K562 (cell line): ENCODE results near the gene OVOL3. TPM values are rescaled to one million over a fixed set of nuclear protein-coding genes. Genes with fewer than 3 reads are reported as not detected.

Experiments
- GABPA ChIP-seq: fragments of 200-800 bp; sonication (Bioruptor generic); conservative IDR thresholded peaks from 2 replicates; pipeline ENCODE4 v1.6.1; 2016; ENCODE audit warnings: low read depth, missing genetic modification characterization, missing compliant biosample characterization
- HNRNPK ChIP-seq: fragments of 200-400 bp; formaldehyde crosslinking; IDR thresholded peaks from one replicate; pipeline ENCODE4 v1.6.1; 2018; ENCODE audit warnings: mild to moderate bottlenecking, low read depth, low read length; ENCODE audit not compliant: poor library complexity, severe bottlenecking
- KDM1A ChIP-seq, 2 experiments: fragments of 450-650 bp; IDR thresholded peaks; 2 replicates each; pipeline ENCODE4 v1.6.1; 2016; ENCODE audit warnings: mild to moderate bottlenecking in 2 of 2
- PHB2 ChIP-seq: fragments of 450-650 bp; IDR thresholded peaks from 2 replicates; pipeline ENCODE4 v1.6.1; 2017; ENCODE audit warnings: low read depth
- POLR2B ChIP-seq: fragments of 450-650 bp; IDR thresholded peaks from 2 replicates; pipeline ENCODE4 v1.6.1; 2018; ENCODE audit warnings: low read depth; ENCODE audit not compliant: partially characterized antibody
- TRIM28 ChIP-seq: fragments of 450-650 bp; IDR thresholded peaks from 2 replicates; pipeline ENCODE4 v1.6.1; 2017
- ZNF282 ChIP-seq: sonication (generic); formaldehyde crosslinking; IDR thresholded peaks from 2 replicates; pipeline ENCODE4 v1.8.1; 2023; ENCODE audit warnings: missing genetic modification reagents
- ZNF311 ChIP-seq: fragments of 250-450 bp; sonication (Bioruptor Pico); IDR thresholded peaks from 2 replicates; pipeline ENCODE4 v1.4.0; 2020; ENCODE audit warnings: mild to moderate bottlenecking, moderate library complexity
- polyA plus RNA-seq, 8 experiments: library from polyadenylated mRNA; depleted of rRNA in 4 of 8; stranded (reverse) in 5 of 8; unstranded in 3 of 8; fragments of >200 nt; fragmentation: Nextera tagmentation in 2 of 8; fragmentation: Illumina TruSeq in 1 of 8; extraction: Ambion mirVana in 2 of 8; extraction: Trizol in 1 of 8; gene quantifications; 2 replicates each; pipeline versions ENCODE4 v1.2.1 to v1.2.3, GENCODE V29; 2011 to 2014; ENCODE audit warnings: inconsistent platforms in 1 of 8, missing spikeins in 1 of 8
- total RNA-seq, 7 experiments: library from RNA; depleted of rRNA in 6 of 7; stranded (reverse); fragments of >200 nt in 6 of 7; fragmentation: Illumina TruSeq in 2 of 7; extraction: Trizol in 2 of 7; gene quantifications; 2 replicates each; pipeline versions ENCODE4 v1.2.1 to v1.2.3, GENCODE V29; 2011 to 2021; ENCODE audit warnings: low replicate concordance in 1 of 7
- TF ChIP-seq, protein P1 (sequence below): sonication (generic); formaldehyde crosslinking; IDR thresholded peaks from 2 replicates; pipeline ENCODE4 v1.8.0; 2022; ENCODE audit warnings: mild to moderate bottlenecking, missing genetic modification reagents
- TF ChIP-seq, protein P2 (sequence below): sonication (generic); IDR thresholded peaks from 2 replicates; pipeline ENCODE4 v1.6.1; 2016
- TF ChIP-seq, protein P3 (sequence below), 2 experiments: fragments of 450-650 bp; formaldehyde crosslinking in 1 of 2; IDR thresholded peaks; 2 replicates each; pipeline versions ENCODE4 v1.4.0 to v1.6.1; 2014 to 2020; ENCODE audit warnings: mild to moderate bottlenecking in 2 of 2, borderline replicate concordance in 1 of 2, low read depth in 1 of 2
- TF ChIP-seq, protein P4 (sequence below): IDR thresholded peaks from 2 replicates; pipeline ENCODE4 v1.6.1; 2014; ENCODE audit warnings: antibody characterized with exemption

Gene OVOL3
- total and polyA plus RNA-seq, 9 of the 15 experiments (the other 6 are each of a cell fraction or from before 2014, with no cell fraction given): not detected

DNA sequence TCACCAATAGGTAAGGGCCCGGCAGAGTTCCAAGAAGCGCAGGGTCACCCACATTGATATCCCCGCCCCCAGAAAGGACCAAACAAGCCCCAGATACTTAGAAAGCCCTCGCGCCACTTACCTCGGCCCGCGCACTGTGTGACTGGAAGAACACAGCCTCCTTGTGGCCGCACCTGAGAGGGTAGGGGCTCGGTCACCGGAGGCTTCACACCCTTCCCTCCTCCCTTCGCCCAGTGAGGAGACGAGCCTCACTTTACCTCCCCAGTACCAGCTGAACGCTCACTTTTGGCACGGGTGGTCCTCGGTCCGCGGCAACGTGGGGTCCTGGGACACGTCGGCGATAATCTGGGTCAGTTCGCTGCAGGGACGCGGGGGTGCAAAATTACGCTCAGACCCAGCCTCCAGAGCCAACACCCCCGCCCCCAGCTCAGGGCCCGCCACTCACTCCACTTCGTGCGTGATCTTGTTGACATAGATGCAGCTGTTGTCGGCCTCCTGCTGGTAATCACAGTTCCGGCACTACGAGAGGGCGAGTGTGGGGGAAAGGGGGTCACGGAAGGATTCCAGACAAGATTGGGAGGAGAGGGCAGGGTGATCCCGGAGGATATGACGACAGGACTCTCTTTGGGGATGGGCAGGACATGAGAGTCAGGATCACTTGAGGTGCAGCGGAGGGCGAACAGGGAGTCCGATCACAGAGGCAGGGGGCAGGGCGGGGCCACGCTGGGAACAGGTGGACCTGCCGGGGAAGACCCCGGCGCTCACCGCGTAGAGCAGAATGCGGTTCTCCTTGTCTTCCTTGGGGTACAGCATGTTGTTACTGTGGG, 3.2 kb downstream of the OVOL3 start (continued):
- TF ChIP-seq, protein P1, sequence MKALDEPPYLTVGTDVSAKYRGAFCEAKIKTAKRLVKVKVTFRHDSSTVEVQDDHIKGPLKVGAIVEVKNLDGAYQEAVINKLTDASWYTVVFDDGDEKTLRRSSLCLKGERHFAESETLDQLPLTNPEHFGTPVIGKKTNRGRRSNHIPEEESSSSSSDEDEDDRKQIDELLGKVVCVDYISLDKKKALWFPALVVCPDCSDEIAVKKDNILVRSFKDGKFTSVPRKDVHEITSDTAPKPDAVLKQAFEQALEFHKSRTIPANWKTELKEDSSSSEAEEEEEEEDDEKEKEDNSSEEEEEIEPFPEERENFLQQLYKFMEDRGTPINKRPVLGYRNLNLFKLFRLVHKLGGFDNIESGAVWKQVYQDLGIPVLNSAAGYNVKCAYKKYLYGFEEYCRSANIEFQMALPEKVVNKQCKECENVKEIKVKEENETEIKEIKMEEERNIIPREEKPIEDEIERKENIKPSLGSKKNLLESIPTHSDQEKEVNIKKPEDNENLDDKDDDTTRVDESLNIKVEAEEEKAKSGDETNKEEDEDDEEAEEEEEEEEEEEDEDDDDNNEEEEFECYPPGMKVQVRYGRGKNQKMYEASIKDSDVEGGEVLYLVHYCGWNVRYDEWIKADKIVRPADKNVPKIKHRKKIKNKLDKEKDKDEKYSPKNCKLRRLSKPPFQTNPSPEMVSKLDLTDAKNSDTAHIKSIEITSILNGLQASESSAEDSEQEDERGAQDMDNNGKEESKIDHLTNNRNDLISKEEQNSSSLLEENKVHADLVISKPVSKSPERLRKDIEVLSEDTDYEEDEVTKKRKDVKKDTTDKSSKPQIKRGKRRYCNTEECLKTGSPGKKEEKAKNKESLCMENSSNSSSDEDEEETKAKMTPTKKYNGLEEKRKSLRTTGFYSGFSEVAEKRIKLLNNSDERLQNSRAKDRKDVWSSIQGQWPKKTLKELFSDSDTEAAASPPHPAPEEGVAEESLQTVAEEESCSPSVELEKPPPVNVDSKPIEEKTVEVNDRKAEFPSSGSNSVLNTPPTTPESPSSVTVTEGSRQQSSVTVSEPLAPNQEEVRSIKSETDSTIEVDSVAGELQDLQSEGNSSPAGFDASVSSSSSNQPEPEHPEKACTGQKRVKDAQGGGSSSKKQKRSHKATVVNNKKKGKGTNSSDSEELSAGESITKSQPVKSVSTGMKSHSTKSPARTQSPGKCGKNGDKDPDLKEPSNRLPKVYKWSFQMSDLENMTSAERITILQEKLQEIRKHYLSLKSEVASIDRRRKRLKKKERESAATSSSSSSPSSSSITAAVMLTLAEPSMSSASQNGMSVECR (CRISPR knock-in tag): no peak; the same call in 1 of the 2 replicates
- TF ChIP-seq ZNF311 (CRISPR knock-in tag) (no peak), PHB2 (no peak), POLR2B (no peak), HNRNPK (no peak), ZNF282 (CRISPR knock-in tag) (no peak), KDM1A (IDR thresholded peaks at IDR 0.05) (0 out of 4 replicates have a peak, but pooled peaks of 1 of the 2 experiments have one; percentile 19), TRIM28 (no peak), GABPA (tag) (peak; percentile 8; the same call in 1 of the 2 replicates)
- TF ChIP-seq, protein P2, sequence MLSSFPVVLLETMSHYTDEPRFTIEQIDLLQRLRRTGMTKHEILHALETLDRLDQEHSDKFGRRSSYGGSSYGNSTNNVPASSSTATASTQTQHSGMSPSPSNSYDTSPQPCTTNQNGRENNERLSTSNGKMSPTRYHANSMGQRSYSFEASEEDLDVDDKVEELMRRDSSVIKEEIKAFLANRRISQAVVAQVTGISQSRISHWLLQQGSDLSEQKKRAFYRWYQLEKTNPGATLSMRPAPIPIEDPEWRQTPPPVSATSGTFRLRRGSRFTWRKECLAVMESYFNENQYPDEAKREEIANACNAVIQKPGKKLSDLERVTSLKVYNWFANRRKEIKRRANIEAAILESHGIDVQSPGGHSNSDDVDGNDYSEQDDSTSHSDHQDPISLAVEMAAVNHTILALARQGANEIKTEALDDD: no peak
- TF ChIP-seq, protein P3, sequence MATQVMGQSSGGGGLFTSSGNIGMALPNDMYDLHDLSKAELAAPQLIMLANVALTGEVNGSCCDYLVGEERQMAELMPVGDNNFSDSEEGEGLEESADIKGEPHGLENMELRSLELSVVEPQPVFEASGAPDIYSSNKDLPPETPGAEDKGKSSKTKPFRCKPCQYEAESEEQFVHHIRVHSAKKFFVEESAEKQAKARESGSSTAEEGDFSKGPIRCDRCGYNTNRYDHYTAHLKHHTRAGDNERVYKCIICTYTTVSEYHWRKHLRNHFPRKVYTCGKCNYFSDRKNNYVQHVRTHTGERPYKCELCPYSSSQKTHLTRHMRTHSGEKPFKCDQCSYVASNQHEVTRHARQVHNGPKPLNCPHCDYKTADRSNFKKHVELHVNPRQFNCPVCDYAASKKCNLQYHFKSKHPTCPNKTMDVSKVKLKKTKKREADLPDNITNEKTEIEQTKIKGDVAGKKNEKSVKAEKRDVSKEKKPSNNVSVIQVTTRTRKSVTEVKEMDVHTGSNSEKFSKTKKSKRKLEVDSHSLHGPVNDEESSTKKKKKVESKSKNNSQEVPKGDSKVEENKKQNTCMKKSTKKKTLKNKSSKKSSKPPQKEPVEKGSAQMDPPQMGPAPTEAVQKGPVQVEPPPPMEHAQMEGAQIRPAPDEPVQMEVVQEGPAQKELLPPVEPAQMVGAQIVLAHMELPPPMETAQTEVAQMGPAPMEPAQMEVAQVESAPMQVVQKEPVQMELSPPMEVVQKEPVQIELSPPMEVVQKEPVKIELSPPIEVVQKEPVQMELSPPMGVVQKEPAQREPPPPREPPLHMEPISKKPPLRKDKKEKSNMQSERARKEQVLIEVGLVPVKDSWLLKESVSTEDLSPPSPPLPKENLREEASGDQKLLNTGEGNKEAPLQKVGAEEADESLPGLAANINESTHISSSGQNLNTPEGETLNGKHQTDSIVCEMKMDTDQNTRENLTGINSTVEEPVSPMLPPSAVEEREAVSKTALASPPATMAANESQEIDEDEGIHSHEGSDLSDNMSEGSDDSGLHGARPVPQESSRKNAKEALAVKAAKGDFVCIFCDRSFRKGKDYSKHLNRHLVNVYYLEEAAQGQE (IDR thresholded peaks at IDR 0.05; ENCODE audit: borderline replicate concordance): peak; percentile 6; the same call in 1 of the 2 replicates
- TF ChIP-seq, protein P3 (CRISPR knock-in tag; IDR thresholded peaks at IDR 0.05; ENCODE audit: low read depth): no peak
- TF ChIP-seq, protein P4, sequence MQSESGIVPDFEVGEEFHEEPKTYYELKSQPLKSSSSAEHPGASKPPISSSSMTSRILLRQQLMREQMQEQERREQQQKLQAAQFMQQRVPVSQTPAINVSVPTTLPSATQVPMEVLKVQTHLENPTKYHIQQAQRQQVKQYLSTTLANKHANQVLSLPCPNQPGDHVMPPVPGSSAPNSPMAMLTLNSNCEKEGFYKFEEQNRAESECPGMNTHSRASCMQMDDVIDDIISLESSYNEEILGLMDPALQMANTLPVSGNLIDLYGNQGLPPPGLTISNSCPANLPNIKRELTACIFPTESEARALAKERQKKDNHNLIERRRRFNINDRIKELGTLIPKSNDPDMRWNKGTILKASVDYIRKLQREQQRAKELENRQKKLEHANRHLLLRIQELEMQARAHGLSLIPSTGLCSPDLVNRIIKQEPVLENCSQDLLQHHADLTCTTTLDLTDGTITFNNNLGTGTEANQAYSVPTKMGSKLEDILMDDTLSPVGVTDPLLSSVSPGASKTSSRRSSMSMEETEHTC: no peak
